GM10266 (cell line): ENCODE data around the gene C2orf68.
"Not testable (repeated sequence)": the region's sequence is repeated elsewhere in the genome, so short reads cannot be mapped to it uniquely, and the experiment has no call there.

ENCODE experiments used
- DNase-seq: peaks from one replicate; pipeline ENCODE4 v3.0.0; 2012; ENCODE audit errors: extremely low spot score
- TF ChIP-seq, protein P1 (sequence below): IDR thresholded peaks from 2 replicates; pipeline ENCODE4 v1.5.1; 2012; ENCODE audit warnings: mild to moderate bottlenecking, low read depth; ENCODE audit not compliant: control insufficient read depth, insufficient read depth; ENCODE audit errors: missing control alignments

Gene C2orf68

GRCh38 chr2:85560812-85561279 is 51.0 kb downstream of the C2orf68 start:
- TF ChIP-seq, protein P1, sequence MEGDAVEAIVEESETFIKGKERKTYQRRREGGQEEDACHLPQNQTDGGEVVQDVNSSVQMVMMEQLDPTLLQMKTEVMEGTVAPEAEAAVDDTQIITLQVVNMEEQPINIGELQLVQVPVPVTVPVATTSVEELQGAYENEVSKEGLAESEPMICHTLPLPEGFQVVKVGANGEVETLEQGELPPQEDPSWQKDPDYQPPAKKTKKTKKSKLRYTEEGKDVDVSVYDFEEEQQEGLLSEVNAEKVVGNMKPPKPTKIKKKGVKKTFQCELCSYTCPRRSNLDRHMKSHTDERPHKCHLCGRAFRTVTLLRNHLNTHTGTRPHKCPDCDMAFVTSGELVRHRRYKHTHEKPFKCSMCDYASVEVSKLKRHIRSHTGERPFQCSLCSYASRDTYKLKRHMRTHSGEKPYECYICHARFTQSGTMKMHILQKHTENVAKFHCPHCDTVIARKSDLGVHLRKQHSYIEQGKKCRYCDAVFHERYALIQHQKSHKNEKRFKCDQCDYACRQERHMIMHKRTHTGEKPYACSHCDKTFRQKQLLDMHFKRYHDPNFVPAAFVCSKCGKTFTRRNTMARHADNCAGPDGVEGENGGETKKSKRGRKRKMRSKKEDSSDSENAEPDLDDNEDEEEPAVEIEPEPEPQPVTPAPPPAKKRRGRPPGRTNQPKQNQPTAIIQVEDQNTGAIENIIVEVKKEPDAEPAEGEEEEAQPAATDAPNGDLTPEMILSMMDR, result no peak
- DNase-seq, result no peak

GRCh38 chr2:85560403-85560726 is 51.5 kb downstream of the C2orf68 start:
- not testable (repeated sequence) for DNase-seq

DNA sequence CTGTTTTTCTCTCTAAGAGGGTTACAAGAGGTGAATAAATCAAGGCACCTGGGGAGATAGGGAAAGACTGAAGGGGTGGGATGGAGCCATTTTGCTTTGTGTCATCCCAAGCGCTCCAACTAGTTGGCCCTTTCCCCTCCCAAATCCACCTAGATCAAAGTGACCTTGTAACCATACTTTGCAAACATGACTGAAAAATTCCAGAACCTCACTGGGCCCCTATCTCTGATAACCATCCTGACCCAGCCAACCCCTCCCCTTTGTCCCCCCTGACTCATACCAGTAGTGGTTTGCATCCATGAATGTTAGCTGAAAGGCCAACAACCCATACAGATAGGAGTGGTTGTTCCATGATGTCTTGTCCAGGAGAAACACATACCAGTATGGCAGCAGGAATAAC is 53.7 kb downstream of the C2orf68 start:
- DNase-seq, result no peak
- TF ChIP-seq, protein P1, result no peak

- no peak for DNase-seq
- TF ChIP-seq, protein P1, result no peak
These were observed 54.7 kb downstream of the C2orf68 start for GRCh38 chr2:85557130-85557529.
